Fibroblast of skin of back (primary cell): Measurements from ENCODE around the gene PCDHGA5.
"Not testable (repeated sequence)": the region's sequence is repeated elsewhere in the genome, so short reads cannot be mapped to it uniquely, and the experiment has no call there.

Experiments used
- DNase-seq: peaks from one replicate; pipeline ENCODE4 v3.0.0-alpha.2; 2013

The PCDHGA5 gene

DNA sequence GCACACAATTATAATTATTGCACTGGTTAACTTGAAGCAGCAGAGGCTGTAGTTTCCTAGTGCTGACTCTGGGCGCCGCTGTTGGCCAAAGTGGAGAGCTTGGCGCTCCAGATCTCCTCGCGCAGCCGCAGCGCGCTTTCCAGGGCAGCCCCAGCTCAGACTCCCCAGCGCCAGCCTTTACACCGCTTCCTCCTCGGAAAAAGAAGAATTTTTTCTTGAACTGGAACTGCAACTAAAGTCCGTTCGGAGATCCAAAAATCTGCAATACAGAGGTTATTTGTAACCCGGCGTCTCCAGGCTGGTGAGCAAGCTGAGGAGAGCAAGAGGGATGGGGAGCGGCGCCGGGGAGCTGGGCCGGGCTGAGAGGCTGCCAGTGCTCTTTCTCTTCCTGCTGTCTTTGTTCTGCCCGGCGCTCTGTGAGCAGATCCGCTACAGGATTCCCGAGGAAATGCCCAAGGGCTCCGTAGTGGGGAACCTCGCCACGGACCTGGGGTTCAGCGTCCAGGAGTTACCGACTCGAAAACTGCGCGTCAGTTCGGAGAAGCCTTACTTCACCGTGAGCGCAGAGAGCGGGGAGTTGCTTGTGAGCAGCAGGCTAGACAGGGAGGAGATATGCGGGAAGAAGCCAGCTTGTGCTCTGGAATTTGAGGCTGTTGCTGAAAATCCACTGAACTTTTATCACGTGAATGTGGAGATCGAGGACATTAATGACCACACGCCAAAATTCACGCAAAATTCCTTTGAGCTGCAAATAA, 23.8 kb downstream of the PCDHGA5 start, which contains the start of gene PCDHGB4:
Gene PCDHGB4, plus strand, starts transcription at position 142 of the 755 bp plus-strand sequence. Its CDS starts 187 bp downstream, at position 329.
- DNase-seq: peak; percentile 65

DNA sequence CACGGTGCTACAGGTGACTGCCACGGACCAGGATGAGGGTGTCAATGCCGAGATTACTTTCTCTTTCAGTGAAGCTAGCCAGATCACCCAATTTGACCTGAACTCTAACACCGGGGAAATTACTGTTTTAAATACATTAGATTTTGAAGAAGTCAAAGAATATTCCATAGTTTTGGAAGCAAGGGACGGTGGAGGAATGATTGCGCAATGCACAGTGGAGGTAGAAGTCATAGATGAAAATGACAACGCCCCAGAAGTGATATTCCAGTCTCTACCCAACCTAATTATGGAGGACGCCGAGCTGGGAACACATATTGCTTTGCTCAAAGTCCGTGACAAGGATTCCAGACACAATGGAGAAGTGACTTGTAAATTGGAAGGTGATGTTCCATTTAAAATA, 24.7 kb downstream of the PCDHGA5 start:
- DNase-seq: no peak

DNA sequence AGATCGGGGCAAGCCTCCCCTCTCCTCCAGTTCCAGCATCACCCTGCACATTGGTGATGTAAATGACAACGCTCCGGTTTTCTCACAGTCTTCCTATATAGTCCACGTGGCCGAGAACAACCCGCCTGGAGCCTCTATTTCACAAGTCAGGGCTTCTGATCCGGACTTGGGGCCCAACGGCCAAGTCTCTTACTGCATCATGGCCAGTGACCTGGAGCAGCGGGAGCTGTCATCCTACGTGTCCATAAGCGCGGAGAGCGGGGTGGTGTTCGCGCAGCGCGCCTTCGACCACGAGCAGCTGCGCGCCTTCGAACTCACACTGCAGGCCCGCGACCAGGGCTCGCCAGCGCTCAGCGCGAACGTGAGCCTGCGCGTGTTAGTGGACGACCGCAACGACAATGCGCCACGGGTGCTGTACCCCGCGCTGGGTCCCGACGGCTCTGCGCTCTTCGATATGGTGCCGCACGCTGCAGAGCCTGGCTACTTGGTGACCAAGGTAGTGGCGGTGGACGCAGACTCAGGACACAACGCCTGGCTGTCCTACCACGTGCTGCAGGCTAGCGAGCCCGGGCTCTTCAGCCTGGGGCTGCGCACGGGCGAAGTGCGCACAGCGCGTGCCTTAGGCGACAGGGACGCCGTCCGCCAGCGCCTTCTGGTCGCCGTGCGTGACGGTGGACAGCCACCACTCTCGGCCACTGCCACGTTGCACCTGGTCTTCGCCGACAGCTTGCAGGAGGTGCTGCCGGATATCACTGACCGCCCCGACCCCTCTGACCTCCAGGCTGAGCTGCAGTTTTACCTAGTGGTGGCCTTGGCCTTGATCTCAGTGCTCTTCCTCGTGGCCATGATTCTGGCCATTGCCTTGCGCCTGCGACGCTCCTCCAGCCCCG, 25.4 kb downstream of the PCDHGA5 start:
- DNase-seq: no peak

DNA sequence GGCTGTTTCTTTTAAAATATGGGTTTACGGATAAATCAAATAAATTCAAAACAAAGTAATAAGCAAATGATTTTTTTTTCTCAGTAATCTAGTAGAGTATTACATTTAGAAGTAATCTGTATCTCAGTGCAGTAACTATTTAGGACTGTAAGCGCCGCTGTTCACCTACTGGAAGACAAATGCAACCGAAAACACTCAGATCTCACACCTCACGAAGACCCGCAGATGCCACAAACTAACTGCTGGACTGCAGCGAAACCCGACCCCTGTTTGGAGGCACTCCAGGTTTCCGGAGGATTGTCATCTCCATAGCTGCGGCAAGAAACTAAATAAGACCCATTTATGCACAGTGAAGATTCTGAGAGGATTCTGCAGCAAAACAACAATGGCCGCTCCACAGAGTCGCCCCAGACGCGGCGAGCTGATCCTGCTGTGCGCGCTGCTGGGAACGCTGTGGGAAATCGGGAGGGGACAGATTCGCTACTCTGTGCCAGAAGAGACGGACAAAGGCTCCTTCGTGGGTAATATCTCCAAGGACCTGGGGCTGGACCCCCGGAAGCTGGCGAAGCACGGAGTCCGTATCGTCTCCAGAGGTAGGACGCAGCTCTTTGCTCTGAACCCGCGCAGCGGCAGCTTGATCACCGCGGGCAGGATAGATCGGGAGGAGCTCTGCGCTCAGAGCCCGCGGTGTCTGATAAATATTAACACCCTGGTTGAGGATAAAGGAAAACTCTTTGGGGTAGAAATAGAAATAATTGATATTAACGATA, 28.7 kb downstream of the PCDHGA5 start, which contains the start of gene PCDHGA8:
Gene PCDHGA8, plus strand, starts transcription at position 205 of the 770 bp plus-strand sequence. Its CDS starts 181 bp downstream, at position 386.
- DNase-seq: peak; percentile 35

DNA sequence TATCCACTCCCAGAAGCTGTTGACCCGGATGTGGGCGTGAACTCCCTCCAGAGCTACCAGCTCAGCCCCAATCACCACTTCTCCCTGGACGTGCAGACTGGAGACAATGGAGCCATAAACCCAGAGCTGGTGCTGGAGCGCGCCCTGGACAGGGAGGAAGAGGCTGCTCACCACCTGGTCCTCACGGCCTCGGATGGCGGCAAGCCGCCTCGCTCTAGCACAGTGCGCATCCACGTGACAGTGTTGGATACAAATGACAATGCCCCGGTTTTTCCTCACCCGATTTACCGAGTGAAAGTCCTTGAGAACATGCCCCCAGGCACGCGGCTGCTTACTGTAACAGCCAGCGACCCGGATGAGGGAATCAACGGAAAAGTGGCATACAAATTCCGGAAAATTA, 29.3 kb downstream of the PCDHGA5 start:
- no peak for DNase-seq

DNA sequence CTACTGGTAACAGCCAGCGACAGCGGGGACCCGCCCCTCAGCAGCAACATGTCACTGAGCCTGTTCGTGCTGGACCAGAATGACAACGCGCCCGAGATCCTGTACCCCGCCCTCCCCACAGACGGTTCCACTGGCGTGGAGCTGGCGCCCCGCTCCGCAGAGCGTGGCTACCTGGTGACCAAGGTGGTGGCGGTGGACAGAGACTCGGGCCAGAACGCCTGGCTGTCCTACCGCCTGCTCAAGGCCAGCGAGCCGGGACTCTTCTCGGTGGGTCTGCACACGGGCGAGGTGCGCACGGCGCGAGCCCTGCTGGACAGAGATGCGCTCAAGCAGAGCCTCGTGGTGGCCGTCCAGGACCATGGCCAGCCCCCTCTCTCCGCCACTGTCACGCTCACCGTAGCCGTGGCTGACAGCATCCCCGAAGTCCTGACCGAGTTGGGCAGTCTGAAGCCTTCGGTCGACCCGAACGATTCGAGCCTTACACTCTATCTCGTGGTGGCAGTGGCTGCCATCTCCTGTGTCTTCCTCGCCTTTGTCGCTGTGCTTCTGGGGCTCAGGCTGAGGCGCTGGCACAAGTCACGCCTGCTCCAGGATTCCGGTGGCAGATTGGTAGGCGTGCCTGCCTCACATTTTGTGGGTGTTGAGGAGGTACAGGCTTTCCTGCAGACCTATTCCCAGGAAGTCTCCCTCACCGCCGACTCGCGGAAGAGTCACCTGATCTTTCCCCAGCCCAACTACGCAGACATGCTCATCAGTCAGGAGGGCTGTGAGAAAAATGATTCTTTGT, 30.6 kb downstream of the PCDHGA5 start:
- not testable (repeated sequence) for DNase-seq

DNA sequence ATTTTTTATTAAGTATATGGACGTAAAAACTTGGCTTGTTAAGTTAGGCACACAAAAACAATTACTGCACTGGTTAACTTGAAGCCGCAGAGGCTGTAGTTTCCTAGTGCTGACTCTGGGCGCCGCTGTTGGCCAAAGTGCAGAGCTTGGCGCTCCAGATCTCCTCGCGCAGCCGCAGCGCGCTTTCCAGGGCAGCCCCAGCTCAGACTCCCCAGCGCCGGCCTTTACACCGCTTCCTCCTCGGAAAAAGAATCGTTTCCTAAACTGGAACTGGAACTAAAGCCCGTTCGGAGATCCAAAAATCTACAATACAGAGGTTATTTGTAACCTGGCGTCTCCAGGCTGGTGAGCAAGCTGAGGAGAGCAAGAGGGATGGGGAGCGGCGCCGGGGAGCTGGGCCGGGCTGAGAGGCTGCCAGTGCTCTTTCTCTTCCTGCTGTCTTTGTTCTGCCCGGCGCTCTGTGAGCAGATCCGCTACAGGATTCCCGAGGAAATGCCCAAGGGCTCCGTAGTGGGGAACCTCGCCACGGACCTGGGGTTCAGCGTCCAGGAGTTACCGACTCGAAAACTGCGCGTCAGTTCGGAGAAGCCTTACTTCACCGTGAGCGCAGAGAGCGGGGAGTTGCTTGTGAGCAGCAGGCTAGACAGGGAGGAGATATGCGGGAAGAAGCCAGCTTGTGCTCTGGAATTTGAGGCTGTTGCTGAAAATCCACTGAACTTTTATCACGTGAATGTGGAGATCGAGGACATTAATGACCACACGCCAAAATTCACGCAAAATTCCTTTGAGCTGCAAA, 34.0 kb downstream of the PCDHGA5 start, which contains the start of gene PCDHGB5:
Gene PCDHGB5, plus strand, starts transcription at position 192 of the 796 bp plus-strand sequence. Its CDS starts 181 bp downstream, at position 373.
- peak; percentile 68 for DNase-seq

DNA sequence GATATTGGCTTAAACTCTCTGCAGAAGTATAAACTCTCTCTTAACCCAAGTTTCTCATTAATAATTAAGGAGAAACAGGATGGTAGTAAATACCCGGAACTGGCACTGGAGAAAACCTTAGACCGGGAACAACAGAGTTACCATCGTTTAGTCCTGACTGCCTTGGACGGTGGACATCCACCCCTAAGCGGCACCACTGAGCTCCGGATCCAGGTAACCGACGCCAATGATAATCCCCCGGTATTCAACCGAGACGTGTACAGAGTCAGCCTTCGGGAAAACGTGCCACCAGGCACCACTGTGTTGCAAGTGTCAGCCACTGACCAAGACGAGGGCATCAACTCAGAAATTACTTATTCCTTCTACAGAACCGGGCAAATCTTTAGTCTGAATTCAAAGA, 34.6 kb downstream of the PCDHGA5 start:
- DNase-seq: no peak

DNA sequence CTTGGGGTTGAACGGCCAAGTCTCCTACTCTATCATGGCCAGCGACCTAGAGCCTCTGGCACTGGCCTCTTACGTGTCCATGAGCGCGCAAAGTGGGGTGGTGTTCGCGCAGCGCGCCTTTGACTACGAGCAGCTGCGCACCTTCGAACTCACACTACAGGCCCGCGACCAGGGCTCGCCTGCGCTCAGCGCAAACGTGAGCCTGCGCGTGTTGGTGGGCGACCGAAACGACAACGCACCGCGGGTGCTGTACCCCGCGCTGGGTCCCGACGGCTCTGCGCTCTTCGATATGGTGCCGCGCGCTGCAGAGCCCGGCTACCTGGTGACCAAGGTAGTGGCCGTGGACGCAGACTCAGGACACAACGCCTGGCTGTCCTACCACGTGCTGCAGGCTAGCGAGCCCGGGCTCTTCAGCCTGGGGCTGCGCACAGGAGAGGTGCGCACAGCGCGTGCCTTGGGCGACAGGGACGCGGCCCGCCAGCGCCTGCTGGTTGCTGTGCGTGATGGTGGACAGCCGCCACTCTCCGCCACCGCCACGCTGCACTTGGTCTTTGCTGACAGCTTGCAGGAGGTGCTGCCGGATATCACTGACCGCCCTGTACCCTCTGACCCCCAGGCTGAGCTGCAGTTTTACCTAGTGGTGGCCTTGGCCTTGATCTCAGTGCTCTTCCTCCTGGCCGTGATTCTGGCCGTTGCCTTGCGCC, 35.7 kb downstream of the PCDHGA5 start:
- no peak for DNase-seq

DNA sequence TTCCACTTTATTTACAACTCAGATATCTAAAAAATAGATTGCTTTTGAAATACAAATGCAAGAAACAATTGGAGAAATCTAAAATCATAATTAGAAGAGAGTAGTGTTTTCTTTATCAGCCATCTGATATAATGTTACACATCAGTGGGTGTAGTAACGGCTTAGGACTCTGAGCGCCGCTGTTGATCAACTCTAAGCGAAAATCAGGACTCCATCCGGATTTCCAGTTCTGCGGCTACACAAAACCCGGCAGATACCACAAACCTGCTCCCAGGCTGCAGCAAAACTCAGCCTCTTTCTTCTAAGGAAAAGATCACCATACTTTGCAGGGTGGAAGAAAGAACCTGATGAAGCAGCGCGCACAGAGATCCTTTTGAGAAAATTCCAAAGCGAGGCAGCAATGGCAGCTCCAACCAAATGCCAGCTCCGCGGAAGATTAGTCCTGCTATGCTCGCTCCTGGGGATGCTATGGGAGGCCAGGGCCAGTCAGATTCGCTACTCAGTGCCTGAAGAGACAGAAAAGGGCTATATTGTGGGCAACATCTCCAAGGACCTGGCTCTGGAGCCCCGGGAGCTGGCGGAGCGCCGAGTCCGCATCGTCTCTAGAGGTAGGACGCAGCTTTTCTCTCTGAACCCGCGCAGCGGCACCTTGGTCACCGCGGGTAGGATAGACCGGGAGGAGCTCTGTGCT, 38.7 kb downstream of the PCDHGA5 start, which contains the start of gene PCDHGA9:
Gene PCDHGA9, plus strand, starts transcription at position 226 of the 691 bp plus-strand sequence. Its CDS starts 175 bp downstream, at position 401.
- peak; percentile 48 for DNase-seq

DNA sequence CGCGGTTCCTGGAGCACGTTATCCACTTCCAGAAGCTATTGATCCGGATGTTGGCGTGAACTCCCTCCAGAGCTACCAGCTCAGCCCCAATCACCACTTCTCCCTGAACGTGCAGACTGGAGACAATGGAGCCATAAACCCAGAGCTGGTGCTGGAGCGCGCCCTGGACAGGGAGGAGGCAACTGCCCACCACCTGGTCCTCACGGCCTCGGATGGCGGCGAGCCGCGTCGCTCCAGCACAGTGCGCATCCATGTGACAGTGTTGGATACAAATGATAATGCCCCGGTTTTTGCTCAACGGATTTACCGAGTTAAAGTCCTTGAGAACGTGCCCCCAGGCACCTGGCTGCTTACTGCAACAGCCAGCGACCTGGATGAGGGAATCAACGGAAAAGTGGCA, 39.4 kb downstream of the PCDHGA5 start:
- no peak for DNase-seq

DNA sequence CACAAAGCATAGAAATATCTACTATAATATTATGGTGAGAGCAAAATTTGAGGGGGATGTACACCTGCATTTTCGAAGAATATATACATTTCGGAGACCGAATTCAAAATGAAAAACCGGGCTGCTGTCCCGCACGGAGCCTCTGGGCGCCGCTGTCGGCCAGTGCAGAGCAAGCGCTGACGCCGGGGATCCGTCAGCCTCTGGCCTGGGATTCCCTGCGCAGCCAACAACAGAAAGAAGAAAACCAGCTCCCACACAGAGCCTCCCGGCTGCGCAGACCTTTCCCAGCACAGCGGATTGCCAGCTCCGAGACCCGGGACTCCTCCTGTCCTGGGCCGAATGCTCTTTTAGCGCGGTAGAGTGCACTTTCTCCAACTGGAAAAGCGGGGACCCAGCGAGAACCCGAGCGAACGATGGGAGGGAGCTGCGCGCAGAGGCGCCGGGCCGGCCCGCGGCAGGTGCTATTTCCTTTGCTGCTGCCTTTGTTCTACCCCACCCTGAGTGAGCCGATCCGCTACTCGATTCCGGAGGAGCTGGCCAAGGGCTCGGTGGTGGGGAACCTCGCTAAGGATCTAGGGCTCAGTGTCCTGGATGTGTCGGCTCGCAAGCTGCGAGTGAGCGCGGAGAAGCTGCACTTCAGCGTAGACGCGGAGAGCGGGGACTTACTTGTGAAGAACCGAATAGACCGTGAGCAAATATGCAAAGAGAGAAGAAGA, 44.0 kb downstream of the PCDHGA5 start, which contains the start of gene PCDHGB6:
Gene PCDHGB6, plus strand, starts transcription at position 232 of the 716 bp plus-strand sequence. Its CDS starts 182 bp downstream, at position 414.
- DNase-seq: peak; percentile 42

DNA sequence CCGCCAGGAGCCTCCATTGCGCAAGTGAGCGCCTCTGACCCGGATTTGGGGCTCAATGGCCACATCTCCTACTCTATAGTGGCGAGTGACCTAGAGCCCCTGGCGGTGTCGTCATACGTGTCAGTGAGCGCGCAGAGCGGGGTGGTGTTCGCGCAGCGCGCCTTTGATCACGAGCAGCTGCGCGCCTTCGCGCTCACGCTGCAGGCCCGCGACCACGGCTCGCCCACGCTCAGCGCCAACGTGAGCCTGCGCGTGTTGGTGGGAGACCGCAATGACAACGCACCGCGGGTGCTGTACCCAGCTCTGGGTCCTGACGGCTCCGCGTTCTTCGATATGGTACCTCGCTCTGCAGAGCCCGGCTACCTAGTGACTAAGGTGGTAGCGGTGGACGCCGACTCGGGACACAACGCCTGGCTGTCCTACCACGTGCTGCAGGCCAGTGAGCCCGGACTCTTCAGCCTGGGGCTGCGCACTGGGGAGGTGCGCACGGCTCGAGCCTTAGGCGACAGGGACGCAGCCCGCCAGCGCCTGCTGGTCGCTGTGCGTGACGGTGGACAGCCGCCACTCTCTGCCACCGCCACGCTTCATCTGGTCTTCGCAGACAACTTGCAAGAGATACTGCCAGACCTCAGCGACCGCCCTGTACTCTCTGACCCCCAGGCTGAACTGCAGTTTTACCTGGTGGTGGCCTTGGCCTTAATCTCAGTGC, 45.8 kb downstream of the PCDHGA5 start:
- DNase-seq: no peak

DNA sequence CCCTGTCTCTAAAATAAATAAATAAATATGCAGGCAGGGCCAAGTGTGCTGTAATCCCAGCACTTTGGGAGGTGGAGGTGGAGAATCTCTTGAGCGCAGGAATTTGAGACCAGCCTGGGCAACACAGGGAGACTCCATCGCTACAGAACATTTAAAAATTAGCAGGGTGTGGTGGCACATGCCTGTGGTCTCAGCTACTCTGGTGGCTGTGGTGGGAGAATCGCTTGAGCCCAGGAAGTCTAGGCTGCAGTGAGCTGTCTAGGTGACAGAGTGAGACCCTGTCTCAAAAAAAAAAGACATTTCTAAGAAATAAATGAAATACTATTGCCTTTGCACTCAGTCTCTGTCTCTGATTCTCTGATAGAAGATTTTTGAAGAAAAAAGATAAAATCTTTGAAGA, 47.6 kb downstream of the PCDHGA5 start:
- DNase-seq: no peak

DNA sequence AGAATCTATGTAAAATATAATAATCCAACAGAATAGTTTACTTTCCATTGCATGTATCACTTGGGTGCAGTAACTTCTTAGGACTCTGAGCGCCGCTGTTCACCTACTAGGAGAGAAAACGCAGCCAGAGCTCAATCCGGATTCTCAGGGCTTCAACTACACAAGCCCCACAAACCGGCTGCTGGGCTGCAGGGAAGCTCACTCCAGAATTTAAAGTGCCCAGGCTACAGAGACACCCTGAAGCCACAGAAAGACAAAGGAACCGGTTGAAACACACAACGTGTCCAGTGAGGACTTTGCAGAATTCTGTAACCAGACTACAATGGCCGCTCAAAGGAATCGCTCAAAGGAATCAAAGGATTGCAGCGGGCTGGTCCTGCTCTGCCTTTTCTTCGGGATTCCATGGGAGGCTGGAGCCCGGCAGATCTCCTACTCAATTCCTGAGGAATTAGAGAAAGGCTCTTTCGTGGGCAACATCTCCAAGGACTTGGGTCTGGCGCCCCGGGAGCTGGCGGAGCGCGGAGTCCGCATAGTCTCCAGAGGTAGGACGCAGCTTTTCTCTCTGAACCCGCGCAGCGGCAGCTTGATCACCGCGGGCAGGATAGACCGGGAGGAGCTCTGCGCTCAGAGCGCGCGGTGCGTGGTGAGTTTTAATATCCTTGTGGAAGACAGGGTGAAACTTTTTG, 49.0 kb downstream of the PCDHGA5 start, which contains the start of gene PCDHGA10:
Gene PCDHGA10, plus strand, starts transcription at position 134 of the 686 bp plus-strand sequence. Its CDS starts 189 bp downstream, at position 323.
- peak; percentile 75 for DNase-seq

DNA sequence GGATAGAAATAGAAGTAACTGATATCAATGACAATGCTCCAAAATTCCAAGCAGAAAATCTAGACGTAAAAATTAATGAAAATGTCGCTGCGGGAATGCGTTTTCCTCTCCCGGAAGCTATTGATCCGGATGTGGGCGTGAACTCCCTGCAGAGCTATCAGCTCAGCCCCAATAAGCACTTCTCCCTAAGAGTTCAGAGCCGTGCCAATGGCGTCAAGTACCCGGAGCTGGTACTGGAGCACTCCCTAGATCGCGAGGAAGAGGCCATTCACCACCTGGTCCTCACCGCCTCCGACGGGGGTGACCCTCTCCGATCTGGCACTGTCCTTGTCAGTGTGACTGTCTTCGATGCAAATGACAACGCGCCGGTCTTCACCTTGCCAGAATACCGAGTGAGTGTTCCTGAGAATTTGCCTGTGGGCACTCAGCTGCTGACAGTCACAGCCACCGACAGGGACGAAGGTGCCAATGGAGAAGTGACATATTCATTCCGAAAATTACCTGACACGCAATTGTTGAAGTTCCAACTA, 49.6 kb downstream of the PCDHGA5 start:
- no peak for DNase-seq
